ENCODE measurements around the gene NME7. TPM values are rescaled to one million over a fixed set of nuclear protein-coding genes. Genes with fewer than 3 reads are reported as not detected.

The NME7 gene
- polyA plus RNA-seq, 1 experiment: 7.5 TPM

GRCh38 chr1:169117599-169117998 is 250.0 kb downstream of the NME7 start:
- POLR2A ChIA-PET: interaction anchor here (0.6 kb wide), 1 partner anchor 35 kb away, joined by 3 read pairs; no protein-coding TSS in a partner anchor
- TF ChIP-seq CTCF (IDR thresholded peaks at IDR 0.05; ENCODE audit: insufficient read depth, low read depth, low read length): no peak
- Histone ChIP-seq H3K27me3 (ENCODE audit: control insufficient read depth, insufficient read depth, low read length) (no peaks in the 10 kb centered on the region), H3K4me3 (ENCODE audit: low read depth, low read length) (no peak overlapping the region), H3K36me3 (ENCODE audit: control insufficient read depth, insufficient read depth, low read length) (no peaks in the 10 kb centered on the region)
- CTCF ChIA-PET: interaction anchor here (0.9 to 1.8 kb wide), 2 partner anchors 10 to 100 kb away, joined by 5 to 6 read pairs; no protein-coding TSS in a partner anchor
- no peak for DNase-seq (ENCODE audit: low read depth)

GRCh38 chr1:169117014-169117413 is 250.6 kb downstream of the NME7 start:
- ChIA-PET CTCF (interaction anchor here (1.8 kb wide), 1 partner anchor 11 kb away, joined by 6 read pairs; no protein-coding TSS in a partner anchor), POLR2A (no interaction called here)
- Histone ChIP-seq H3K36me3 (ENCODE audit: control insufficient read depth, insufficient read depth, low read length) (no peaks in the 10 kb centered on the region), H3K27me3 (ENCODE audit: control insufficient read depth, insufficient read depth, low read length) (no peaks in the 10 kb centered on the region), H3K4me3 (ENCODE audit: low read depth, low read length) (no peak overlapping the region)
- no peak for DNase-seq (ENCODE audit: low read depth)
- TF ChIP-seq CTCF (IDR thresholded peaks at IDR 0.05; ENCODE audit: insufficient read depth, low read depth, low read length): no peak

GRCh38 chr1:169115891-169116585 is 251.6 kb downstream of the NME7 start:
- no peaks in the 10 kb centered on the region for H3K36me3 ChIP-seq (ENCODE audit: control insufficient read depth, insufficient read depth, low read length)
- CTCF ChIA-PET: interaction anchor here (1.0 to 1.4 kb wide), 2 partner anchors 11 to 17 kb away, joined by 4 read pairs; no protein-coding TSS in a partner anchor
- no peak for TF ChIP-seq CTCF (IDR thresholded peaks at IDR 0.05; ENCODE audit: insufficient read depth, low read depth, low read length)
- no peak for DNase-seq (ENCODE audit: low read depth)
- H3K27me3 ChIP-seq (ENCODE audit: control insufficient read depth, insufficient read depth, low read length): no peaks in the 10 kb centered on the region
- POLR2A ChIA-PET: no interaction called here
- H3K4me3 ChIP-seq (ENCODE audit: low read depth, low read length): no peak overlapping the region

DNA sequence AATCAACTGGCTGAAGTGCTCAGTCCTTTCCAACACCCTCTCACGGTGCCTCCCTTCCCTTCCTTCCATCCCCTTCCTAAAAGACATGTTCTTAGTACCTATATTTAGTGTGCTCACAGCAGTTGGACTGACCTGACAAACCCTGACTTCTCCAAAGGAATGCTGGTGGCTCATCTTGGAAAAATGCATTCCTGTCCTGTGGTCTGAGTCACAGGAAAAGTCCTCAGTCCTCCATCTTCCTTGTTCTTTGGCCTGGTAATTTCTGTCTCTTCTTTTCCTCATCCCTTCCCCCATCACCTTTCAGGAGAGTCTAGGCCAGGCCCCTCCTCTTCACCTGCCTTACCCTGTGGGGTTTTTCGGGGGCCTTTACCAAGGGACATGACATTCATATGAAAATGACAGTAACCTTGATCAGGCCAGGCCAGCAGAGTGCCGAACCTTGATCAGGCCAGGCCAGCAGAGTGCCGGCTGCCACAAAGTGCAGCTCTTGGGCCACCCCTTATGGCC is 253.9 kb downstream of the NME7 start:
- no peak overlapping the region for H3K4me3 ChIP-seq (ENCODE audit: low read depth, low read length)
- DNase-seq (ENCODE audit: low read depth): peak; percentile 76
- ChIA-PET POLR2A (no interaction called here), CTCF (interaction anchor here (0.6 kb wide), 1 partner anchor 45 kb away, joined by 3 read pairs; no protein-coding TSS in a partner anchor)
- no peak for TF ChIP-seq CTCF (IDR thresholded peaks at IDR 0.05; ENCODE audit: insufficient read depth, low read depth, low read length)
- H3K36me3 ChIP-seq (ENCODE audit: control insufficient read depth, insufficient read depth, low read length): no peaks in the 10 kb centered on the region
- no peaks in the 10 kb centered on the region for H3K27me3 ChIP-seq (ENCODE audit: control insufficient read depth, insufficient read depth, low read length)

GRCh38 chr1:169112241-169112640 is 255.4 kb downstream of the NME7 start:
- Histone ChIP-seq H3K36me3 (ENCODE audit: control insufficient read depth, insufficient read depth, low read length) (no peaks in the 10 kb centered on the region), H3K27me3 (ENCODE audit: control insufficient read depth, insufficient read depth, low read length) (no peaks in the 10 kb centered on the region), H3K4me3 (ENCODE audit: low read depth, low read length) (no peak overlapping the region)
- TF ChIP-seq CTCF (IDR thresholded peaks at IDR 0.05; ENCODE audit: insufficient read depth, low read depth, low read length): no peak
- POLR2A ChIA-PET: no interaction called here
- no peak for DNase-seq (ENCODE audit: low read depth)
- CTCF ChIA-PET: no interaction called here
